HepG2 (cell line): Measurements from ENCODE around the gene CASR. TPM values are rescaled to one million over a fixed set of nuclear protein-coding genes. Genes with fewer than 3 reads are reported as not detected.
"Not testable (repeated sequence)": the region's sequence is repeated elsewhere in the genome, so short reads cannot be mapped to it uniquely, and the experiment has no call there.

ENCODE experiments used
- ATAC-seq: fragments of 200-7000 bp; cut with Tn5 transposase; 3 replicates; pipeline ENCODE4 v1.9.1; 2020; ENCODE audit warnings: mild to moderate bottlenecking, moderate library complexity
- BruUV-seq: library from RNA; stranded (reverse); fragments of 400-500 nt; replicated peaks from 2 replicates; lab custom pipeline; 2021; lab: Mats Ljungman, UMichigan
- CTCF ChIA-PET: fragments of 300-600 bp; formaldehyde crosslinking; extraction: SDS; loops from one replicate; lab custom pipeline; 2021; ENCODE audit warnings: low total read pairs, inconsistent platforms, low intra/inter-chr PET ratio; lab: Yijun Ruan, JAX
- POLR2A ChIA-PET: fragments of 350-600 bp; sonication (Branson Sonifier 250); formaldehyde crosslinking; loops from one replicate; lab custom pipeline; 2020; ENCODE audit warnings: antibody characterized with exemption, inconsistent platforms; lab: Yijun Ruan, JAX
- DNase-seq: peaks from one replicate; pipeline ENCODE4 v3.0.0-alpha.2; 2015; ENCODE audit warnings: low spot score
- FAIRE-seq: peaks from 3 replicates; lab custom pipeline; 2011; peaks lifted over from hg19 to GRCh38; lab: Jason Lieb, UNC
- H2AFZ ChIP-seq: one replicate; pipeline ENCODE4 v1.6.1; 2011; ENCODE audit warnings: low read length, inconsistent platforms
- H3K27ac ChIP-seq: fragments of 300-600 bp; 3 replicates; pipeline ENCODE4 v1.8.0; 2011; ENCODE audit warnings: mixed run types, mild to moderate bottlenecking, mixed read lengths, low read length, inconsistent platforms; ENCODE audit not compliant: insufficient read depth; ENCODE audit errors: extremely low read length
- H3K27me3 ChIP-seq, 2 experiments: fragments of 200-600 bp in 1 of 2; 2 replicates in 1 of 2; 3 replicates in 1 of 2; pipeline versions ENCODE4 v1.6.0 to v1.8.0; 2011; ENCODE audit warnings: low read length in 2 of 2, mild to moderate bottlenecking in 2 of 2, moderate library complexity in 2 of 2, inconsistent platforms in 1 of 2; ENCODE audit not compliant: insufficient read depth in 2 of 2, control insufficient read depth in 1 of 2
- H3K36me3 ChIP-seq, 2 experiments: fragments of 200-600 bp in 1 of 2; replicated peaks in 1 of 2; 2 replicates in 1 of 2; 3 replicates in 1 of 2; pipeline versions ENCODE4 v1.5.1 to v1.8.0; 2011; ENCODE audit warnings: low read length in 2 of 2, inconsistent platforms in 1 of 2; ENCODE audit not compliant: insufficient read depth in 2 of 2, control insufficient read depth in 1 of 2
- H3K4me1 ChIP-seq: 2 replicates; pipeline ENCODE4 v1.5.1; 2012; ENCODE audit warnings: low read length, inconsistent platforms; ENCODE audit not compliant: insufficient read depth
- H3K4me2 ChIP-seq: 2 replicates; pipeline ENCODE4 v1.6.0; 2011; ENCODE audit warnings: low read depth, low read length, inconsistent platforms
- H3K4me3 ChIP-seq, 3 experiments: fragments of 200-600 bp in 1 of 3; sonication (generic), shearing (Covaris generic) in 1 of 3; replicated peaks in 1 of 3; 2 replicates each; pipeline ENCODE4 v1.5.1; 2011 to 2016; ENCODE audit warnings: low read length in 3 of 3, inconsistent platforms in 2 of 3, low read depth in 2 of 3, mild to moderate bottlenecking in 2 of 3, control low read depth in 1 of 3, mixed read lengths in 1 of 3; ENCODE audit not compliant: insufficient read depth in 1 of 3
- H3K79me2 ChIP-seq: one replicate; pipeline ENCODE4 v1.6.1; 2011; ENCODE audit warnings: low read length, inconsistent platforms; ENCODE audit not compliant: insufficient read depth
- H3K9ac ChIP-seq: 2 replicates; pipeline ENCODE4 v1.6.0; 2011; ENCODE audit warnings: mild to moderate bottlenecking, low read depth, low read length, inconsistent platforms; ENCODE audit not compliant: insufficient read depth
- H3K9me3 ChIP-seq: 2 replicates; pipeline ENCODE4 v1.5.1; 2012; ENCODE audit warnings: mild to moderate bottlenecking, low read length
- H4K20me1 ChIP-seq: 2 replicates; pipeline ENCODE4 v1.6.0; 2011; ENCODE audit warnings: inconsistent platforms, mild to moderate bottlenecking, low read length, moderate library complexity; ENCODE audit not compliant: insufficient read depth
- GFI1 ChIP-seq: sonication (generic); formaldehyde crosslinking; IDR thresholded peaks from 2 replicates; pipeline ENCODE4 v1.5.0; 2020; ENCODE audit warnings: missing genetic modification reagents, mild to moderate bottlenecking, borderline replicate concordance
- HNRNPLL ChIP-seq: fragments of 200-400 bp; formaldehyde crosslinking; IDR thresholded peaks from 2 replicates; pipeline ENCODE4 v1.6.1; 2017; ENCODE audit warnings: mild to moderate bottlenecking, low read depth, low read length; ENCODE audit not compliant: poor library complexity, severe bottlenecking
- MATR3 ChIP-seq: sonication (generic); formaldehyde crosslinking; IDR thresholded peaks from 2 replicates; pipeline ENCODE4 v1.4.0; 2020; ENCODE audit warnings: missing genetic modification reagents
- NR3C1 ChIP-seq: sonication (generic); formaldehyde crosslinking; IDR thresholded peaks from 2 replicates; pipeline ENCODE4 v1.4.0; 2020; ENCODE audit warnings: missing genetic modification reagents
- TAF1 ChIP-seq: sonication (generic); formaldehyde crosslinking; IDR thresholded peaks from 2 replicates; pipeline ENCODE4 v1.4.0; 2020; ENCODE audit warnings: missing genetic modification reagents
- WGBS: methylation state at CpG from one replicate; pipeline ENCODE4 v1.1.6; 2017; ENCODE audit warnings: low lambda C conversion rate; 5-methylcytosine and 5-hydroxymethylcytosine counted together
- in situ Hi-C: cut with HindIII; loops from 2 replicates; pipeline ENCODE4 v1.10.0; 2017; ENCODE audit warnings: low pct_unique_long_range_greater_than_20kb; ENCODE audit not compliant: extremely low pct_ligation_motif_present
- intact Hi-C: fragments of 100-400 bp; cut with micrococcal nuclease; formaldehyde crosslinking; loops from one replicate; pipeline ENCODE4 v1.10.0; 2022; ENCODE audit not compliant: unreplicated experiment
- polyA plus RNA-seq, 8 experiments: library from polyadenylated mRNA; depleted of rRNA in 3 of 8; stranded (reverse) in 7 of 8; unstranded in 1 of 8; fragments of >200 nt; fragmentation: Illumina TruSeq in 4 of 8; extraction: Trizol in 4 of 8; gene quantifications; 2 replicates each; pipeline versions ENCODE4 v1.2.1 to v1.2.3, GENCODE V29; 2011 to 2016; ENCODE audit warnings: low read depth in 4 of 8, missing spikeins in 1 of 8, mixed read lengths in 1 of 8; ENCODE audit not compliant: insufficient read depth in 1 of 8
- total RNA-seq, 5 experiments: library from RNA; depleted of rRNA; stranded (reverse); fragments of >200 nt; fragmentation: Illumina TruSeq; extraction: Trizol; gene quantifications; 2 replicates each; pipeline ENCODE4 v1.2.3, GENCODE V29; 2016; ENCODE audit warnings: low read depth in 1 of 5
- TF ChIP-seq, protein P1 (sequence below): sonication (generic); formaldehyde crosslinking; IDR thresholded peaks from 2 replicates; pipeline ENCODE4 v1.5.1; 2020; ENCODE audit warnings: mild to moderate bottlenecking, missing genetic modification reagents, borderline replicate concordance

CASR gene
- total and polyA plus RNA-seq, 2 of the 13 experiments (the other 11 are each of a cell fraction or from before 2014, with no cell fraction given): not detected

- no peak for ATAC-seq
- ChIA-PET CTCF (no interaction called here), POLR2A (no interaction called here)
- no peak overlapping the region for H3K4me3 ChIP-seq
- H3K4me1 ChIP-seq: no peaks in the 10 kb centered on the region
- intact Hi-C loops: no loop called here
- WGBS: 7% methylated on average over 3 of the region's 3 CpGs
- H3K4me2 ChIP-seq: no peak overlapping the region
- H3K9ac ChIP-seq: no peak overlapping the region
- in situ Hi-C loops: no loop called here
- no peaks in the 10 kb centered on the region for H3K27me3 ChIP-seq
- no TSS peak for BruUV-seq
- H3K9me3 ChIP-seq: no peaks in the 10 kb centered on the region
- TF ChIP-seq, protein P1, sequence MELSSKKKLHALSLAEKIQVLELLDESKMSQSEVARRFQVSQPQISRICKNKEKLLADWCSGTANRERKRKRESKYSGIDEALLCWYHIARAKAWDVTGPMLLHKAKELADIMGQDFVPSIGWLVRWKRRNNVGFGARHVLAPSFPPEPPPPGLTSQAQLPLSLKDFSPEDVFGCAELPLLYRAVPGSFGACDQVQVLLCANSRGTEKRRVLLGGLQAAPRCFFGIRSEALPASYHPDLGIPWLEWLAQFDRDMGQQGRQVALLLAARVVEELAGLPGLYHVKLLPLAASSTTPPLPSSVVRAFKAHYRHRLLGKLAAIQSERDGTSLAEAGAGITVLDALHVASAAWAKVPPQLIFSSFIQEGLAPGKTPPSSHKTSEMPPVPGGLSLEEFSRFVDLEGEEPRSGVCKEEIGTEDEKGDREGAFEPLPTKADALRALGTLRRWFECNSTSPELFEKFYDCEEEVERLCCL (CRISPR knock-in tag): no peak
- no peak for TF ChIP-seq MATR3 (CRISPR knock-in tag)
- TF ChIP-seq HNRNPLL: no peak
- no peak for TF ChIP-seq TAF1 (CRISPR knock-in tag)
- TF ChIP-seq GFI1 (CRISPR knock-in tag): no peak
- no peak for TF ChIP-seq NR3C1 (CRISPR knock-in tag)
- H3K79me2 ChIP-seq: no peaks in the 10 kb centered on the region
- DNase-seq: no peak
- no peak for FAIRE-seq
- H3K27ac ChIP-seq: no peak overlapping the region
- H4K20me1 ChIP-seq: no peaks in the 10 kb centered on the region
- H3K36me3 ChIP-seq: no peaks in the 10 kb centered on the region
- H2AFZ ChIP-seq: no peak overlapping the region
These were observed 13.6 kb upstream of the CASR start for GRCh38 chr3:122169911-122170310.

- FAIRE-seq, H3K9me3 ChIP-seq, in situ Hi-C loops, POLR2A ChIA-PET, H3K4me2 ChIP-seq, H3K27ac ChIP-seq, DNase-seq, H4K20me1 ChIP-seq, ATAC-seq, BruUV-seq, H3K79me2 ChIP-seq, H3K4me1 ChIP-seq, H3K4me3 ChIP-seq, H3K9ac ChIP-seq, intact Hi-C loops, H3K36me3 ChIP-seq, H2AFZ ChIP-seq, H3K27me3 ChIP-seq, CTCF ChIA-PET: not testable (repeated sequence)
- whole genome bisulfite sequencing: 0% methylated on average over 2 of the region's 2 CpGs
These were observed 12.1 kb upstream of the CASR start for GRCh38 chr3:122171361-122171760.
